Hematopoietic multipotent progenitor cell treated with erythropoietin and hydrocortisone succinate and interleukin-3 and kit ligand, for 17 days (in vitro differentiated cells): ENCODE data around the gene ASCC3.

Experiments used
- DNase-seq: peaks from one replicate; pipeline ENCODE4 v3.0.0-alpha.2; 2015; ENCODE audit warnings: low spot score

ASCC3 gene

DNA sequence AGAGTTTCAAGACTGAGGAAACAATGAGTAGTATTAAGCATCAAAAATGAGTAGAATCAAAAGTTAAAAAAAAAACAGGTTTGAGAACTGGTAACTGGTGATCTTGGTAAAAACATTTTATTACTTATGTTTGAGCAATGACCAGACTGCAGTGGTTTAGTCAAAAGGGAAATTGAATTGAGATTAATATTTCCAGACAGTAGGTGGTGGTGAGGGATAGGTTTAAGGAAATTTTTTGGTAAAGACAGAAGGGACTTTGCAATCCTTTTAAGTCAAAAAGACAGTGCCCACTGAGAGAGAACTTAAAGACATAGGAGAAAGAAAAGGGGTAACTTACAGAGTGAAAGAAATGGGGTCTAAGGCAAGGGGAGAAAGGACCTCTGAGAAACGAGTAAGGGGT, 156.9 kb downstream of the ASCC3 start:
- DNase-seq: no peak

- DNase-seq: peak; percentile 8
Observed at GRCh38 chr6:100721256-100721655, 159.9 kb downstream of the ASCC3 start.

DNA sequence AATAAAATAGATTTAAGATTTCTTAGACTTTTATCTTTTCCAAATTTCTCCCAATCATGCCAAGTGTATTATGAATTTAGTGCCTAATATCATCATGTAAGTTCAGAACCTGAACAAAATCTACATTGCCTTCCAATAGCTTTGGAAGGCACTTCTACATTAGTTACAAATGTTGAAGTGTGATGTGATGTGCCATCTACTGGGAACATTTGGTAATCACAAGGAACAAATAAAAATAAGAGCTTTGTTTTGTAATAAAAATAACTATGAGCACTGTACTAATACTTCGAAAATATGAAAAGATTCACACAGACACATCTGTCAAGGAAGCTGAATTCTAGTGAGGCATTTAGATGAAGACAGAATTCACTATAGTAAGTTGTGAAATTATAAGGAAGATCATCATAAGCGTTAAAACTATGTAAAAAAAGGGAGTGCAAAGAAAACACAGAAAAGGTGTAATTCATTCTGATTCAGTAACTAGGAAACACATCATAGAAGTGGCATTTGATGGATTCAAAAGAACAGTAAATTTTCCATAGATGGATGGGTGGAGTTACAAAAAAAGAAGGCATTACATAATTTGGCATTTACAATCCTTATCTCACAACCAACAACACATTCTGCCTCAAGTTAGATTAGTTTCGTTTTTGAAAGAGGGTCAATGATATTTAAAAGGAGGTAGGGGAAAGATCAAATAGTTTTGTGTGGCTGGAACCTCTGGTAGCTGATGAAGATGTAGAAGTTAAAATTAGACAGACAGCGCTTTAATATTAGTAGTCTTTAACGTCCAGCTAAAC, 161.0 kb downstream of the ASCC3 start:
- peak; percentile 68 for DNase-seq

GRCh38 chr6:100712997-100713396, 168.1 kb downstream of the ASCC3 start:
- no peak for DNase-seq

GRCh38 chr6:100706491-100706890, 174.6 kb downstream of the ASCC3 start:
- DNase-seq: no peak

GRCh38 chr6:100704961-100705360, 176.2 kb downstream of the ASCC3 start:
- no peak for DNase-seq

- DNase-seq: no peak
Observed at GRCh38 chr6:100701728-100702127, 179.4 kb downstream of the ASCC3 start.

- DNase-seq: no peak
Observed at GRCh38 chr6:100700009-100700408, 181.1 kb downstream of the ASCC3 start.

DNA sequence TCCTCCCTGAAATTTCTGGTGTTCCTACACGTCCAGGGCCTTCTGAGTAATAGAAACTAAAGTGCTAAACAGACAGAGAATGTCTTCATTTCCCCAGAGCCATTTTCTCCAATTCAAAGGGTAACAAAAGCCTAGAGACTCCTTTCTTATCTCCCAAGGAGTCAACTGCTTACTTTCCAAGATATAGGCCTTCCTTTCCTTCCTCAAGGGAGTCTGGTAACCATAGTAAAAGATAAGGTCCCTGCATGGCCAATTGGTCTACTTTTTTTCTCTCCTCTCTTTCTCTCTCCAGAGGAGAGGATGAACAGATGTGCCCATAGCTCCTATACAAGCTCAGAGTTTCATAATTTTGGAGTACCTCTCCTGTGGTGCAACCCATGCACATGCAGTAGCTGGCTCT, 185.7 kb downstream of the ASCC3 start:
- DNase-seq: no peak

DNA sequence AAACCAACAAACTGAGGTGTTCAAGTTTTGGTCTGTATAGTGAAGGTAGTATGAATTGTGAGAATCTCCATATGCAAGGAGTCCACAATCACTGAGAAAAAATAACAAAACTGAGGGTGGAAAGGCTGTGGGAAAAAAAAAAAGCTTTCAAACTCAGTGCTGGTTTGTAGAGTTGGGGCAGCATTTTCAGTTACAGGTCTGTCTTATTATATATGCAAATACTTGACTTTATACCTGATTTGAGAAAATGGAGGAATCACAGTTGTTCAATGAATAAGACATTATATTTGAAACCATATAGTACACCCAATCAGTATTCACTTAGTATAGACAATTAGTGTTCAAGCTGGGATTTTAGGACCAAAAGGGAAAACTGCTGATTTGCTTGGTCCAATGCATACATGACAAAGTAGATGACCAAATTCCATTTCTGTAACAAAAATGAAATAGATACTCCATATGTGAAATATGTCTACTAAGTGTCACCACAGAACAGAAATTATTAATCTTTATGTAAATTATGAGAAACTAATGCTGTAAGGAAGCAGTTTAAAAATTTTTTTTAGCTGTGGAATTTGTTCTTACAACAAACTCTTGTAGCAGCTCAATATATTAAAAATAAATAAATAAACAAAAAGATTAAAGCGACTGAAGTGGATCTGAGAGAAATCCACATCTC, 187.7 kb downstream of the ASCC3 start:
- DNase-seq: no peak

- DNase-seq: no peak
Observed at GRCh38 chr6:100691972-100692371, 189.2 kb downstream of the ASCC3 start.

GRCh38 chr6:100686216-100686615, 194.9 kb downstream of the ASCC3 start:
- DNase-seq: no peak

DNA sequence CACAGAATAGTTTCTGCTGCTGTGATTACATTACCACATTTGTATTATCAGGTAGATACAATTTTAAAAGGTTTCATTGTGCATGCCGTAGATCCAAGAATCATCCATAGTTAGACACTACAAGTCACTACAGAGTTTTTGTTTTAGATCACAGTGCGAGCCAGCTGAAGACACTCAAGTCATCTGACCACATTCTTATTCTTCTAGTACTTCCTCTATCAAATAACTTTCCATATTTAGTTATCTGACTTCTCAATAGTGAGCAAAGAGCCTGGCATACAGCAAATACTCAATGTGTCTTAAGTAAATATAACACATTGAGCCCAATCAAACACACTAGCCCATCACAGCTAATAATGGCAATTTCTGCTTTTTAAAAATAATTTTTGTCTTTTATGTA, 195.4 kb downstream of the ASCC3 start:
- no peak for DNase-seq

- DNase-seq: no peak
Observed at GRCh38 chr6:100680163-100680562, 201.0 kb downstream of the ASCC3 start.

- DNase-seq: peak; percentile 33
Observed at GRCh38 chr6:100678027-100678426, 203.1 kb downstream of the ASCC3 start.

GRCh38 chr6:100677240-100677639, 203.9 kb downstream of the ASCC3 start:
- DNase-seq: no peak

GRCh38 chr6:100673641-100674040, 207.5 kb downstream of the ASCC3 start:
- no peak for DNase-seq

DNA sequence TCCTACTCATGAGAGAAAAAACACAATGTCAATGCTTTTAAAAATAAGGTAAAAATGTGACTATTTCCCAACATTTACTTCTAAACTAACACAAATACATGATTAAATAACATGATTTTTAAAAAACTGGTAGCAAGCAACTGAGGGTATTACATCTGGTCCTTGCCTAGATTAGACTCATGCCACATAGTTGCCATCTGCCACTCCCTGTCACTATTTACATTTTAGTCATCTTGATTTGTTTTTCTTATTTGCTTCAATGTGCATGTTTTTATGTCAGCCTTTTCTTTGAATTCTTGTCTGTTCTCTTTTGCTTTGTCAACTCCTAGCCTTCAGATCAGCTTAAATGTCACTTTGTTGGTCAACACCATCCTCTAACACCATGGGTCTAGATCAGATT, 209.4 kb downstream of the ASCC3 start:
- DNase-seq: no peak

- no peak for DNase-seq
Observed at GRCh38 chr6:100670056-100670455, 211.1 kb downstream of the ASCC3 start.

DNA sequence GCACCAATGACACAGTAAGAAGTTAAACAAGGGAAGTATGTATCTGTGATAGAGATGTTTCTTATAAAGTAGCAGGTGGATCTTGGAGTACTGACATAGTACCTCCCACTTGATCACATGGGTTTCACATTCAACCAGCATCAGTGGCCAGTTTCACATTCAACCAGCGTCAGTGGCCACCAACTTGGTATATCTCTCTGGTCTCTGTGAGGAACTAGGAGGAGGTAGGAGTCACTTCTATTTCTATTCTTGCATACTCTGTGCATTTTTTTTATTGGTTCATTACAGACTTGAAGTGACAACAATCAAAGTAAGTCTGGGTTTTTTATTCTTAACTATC, 216.1 kb downstream of the ASCC3 start:
- no peak for DNase-seq

DNA sequence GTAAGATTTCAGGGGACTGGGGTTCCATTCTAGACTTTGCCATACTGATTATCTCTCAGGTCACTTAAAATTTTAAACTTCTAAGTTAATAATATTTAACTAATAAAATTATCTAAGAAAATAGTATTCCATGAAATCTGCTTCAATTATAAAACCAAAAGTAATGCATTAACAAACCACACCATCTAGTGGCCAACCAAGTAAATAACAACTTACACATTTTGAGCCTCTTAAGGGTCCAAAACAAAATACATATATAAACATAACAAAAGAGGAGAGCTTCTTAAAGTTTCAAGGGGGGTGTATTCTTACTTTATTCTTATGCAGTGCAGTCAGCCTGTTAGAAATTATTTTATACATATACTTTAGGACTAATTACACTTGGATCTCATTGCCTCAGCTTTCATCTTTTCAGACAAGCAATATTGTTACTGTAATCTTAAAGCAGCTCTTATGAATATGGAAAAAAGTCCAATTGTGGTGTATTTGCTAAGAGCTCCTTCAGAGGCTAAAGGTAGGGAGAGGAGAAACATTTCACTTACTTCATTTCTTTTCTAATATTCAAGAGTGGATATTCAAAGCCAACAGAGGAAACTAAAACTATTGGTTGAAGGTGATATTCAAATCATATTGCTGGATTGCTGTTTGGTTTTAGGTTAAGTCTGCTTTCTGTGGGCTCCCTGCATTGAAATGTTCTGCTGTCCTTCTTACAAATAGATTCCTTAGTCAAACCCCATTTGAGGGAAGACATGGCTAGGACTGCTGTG, 216.7 kb downstream of the ASCC3 start:
- peak; percentile 56 for DNase-seq

GRCh38 chr6:100663219-100663863, 217.8 kb downstream of the ASCC3 start:
- no peak for DNase-seq

- no peak for DNase-seq
Observed at GRCh38 chr6:100662264-100662663, 218.9 kb downstream of the ASCC3 start.
